Vagina (tissue), 2 donors: ENCODE results near the gene PIGN. TPM values are rescaled to one million over a fixed set of nuclear protein-coding genes. Genes with fewer than 3 reads are reported as not detected.

Experiments used
- DNase-seq, 2 donors: peaks; one replicate each; pipeline ENCODE4 v3.0.0-alpha.2; 2017; ENCODE audit errors: extremely low spot score in 2 of 2
- H3K27ac ChIP-seq: fragments of 200-600 bp; sonication (generic); one replicate; pipeline ENCODE4 v1.5.1; 2019
- H3K27me3 ChIP-seq: fragments of 200-600 bp; sonication (generic); one replicate; pipeline ENCODE4 v1.5.1; 2019
- H3K36me3 ChIP-seq, 2 donors: fragments of 200-600 bp; sonication (generic); one replicate each; pipeline ENCODE4 v1.5.1; 2017 to 2019
- H3K4me1 ChIP-seq: fragments of 200-600 bp; sonication (generic); one replicate; pipeline ENCODE4 v1.5.1; 2019
- H3K4me3 ChIP-seq, 2 donors: fragments of 200-600 bp; sonication (generic); 1 replicate in 1 of 2; 2 replicates in 1 of 2; pipeline ENCODE4 v1.5.1; 2016 to 2019
- H3K9me3 ChIP-seq: fragments of 200-600 bp; sonication (generic); one replicate; pipeline ENCODE4 v1.5.1; 2019
- CTCF ChIP-seq, 3 experiments: fragments of 450-650 bp in 2 of 3; fragments of 200-600 bp in 1 of 3; sonication (generic) in 1 of 3; IDR thresholded peaks; one replicate each; pipeline ENCODE4 v1.5.1; 2017 to 2019; ENCODE audit warnings: antibody characterized with exemption in 3 of 3, mild to moderate bottlenecking in 2 of 3, moderate library complexity in 2 of 3
- POLR2A ChIP-seq, 2 donors: fragments of 450-650 bp; IDR thresholded peaks; one replicate each; pipeline ENCODE4 v1.6.1; 2017; ENCODE audit warnings: antibody characterized with exemption in 2 of 2, mild to moderate bottlenecking in 2 of 2, moderate library complexity in 2 of 2
- POLR2AphosphoS5 ChIP-seq, 2 donors: sonication (generic); formaldehyde crosslinking; IDR thresholded peaks; one replicate each; pipeline ENCODE4 v1.9.0; 2017; ENCODE audit warnings: antibody characterized with exemption in 2 of 2, mild to moderate bottlenecking in 2 of 2, low read depth in 1 of 2; ENCODE audit not compliant: insufficient read depth in 1 of 2
- intact Hi-C: fragments of 100-400 bp; cut with DNase I; formaldehyde crosslinking; loops from one replicate; pipeline ENCODE4 v1.15.1; 2023
- total RNA-seq: library from RNA; depleted of rRNA; stranded (reverse); fragments of >200 nt; gene quantifications from one replicate; pipeline ENCODE4 v1.2.3, GENCODE V29; 2016

The PIGN gene
- total RNA-seq, 1 donor from 2014 or later = 34.4 TPM

- Histone ChIP-seq H3K27me3 (no peaks in the 10 kb centered on the region), H3K4me1 (no peaks in the 10 kb centered on the region), H3K9me3 (no peaks in the 10 kb centered on the region), H3K36me3 (peaks cover 0 to 4% of the 10 kb centered on the region in 2 donors), H3K27ac (no peak overlapping the region), H3K4me3 (no peak overlapping the region)
- no peak for DNase-seq
- no peak for TF ChIP-seq CTCF (IDR thresholded peaks at IDR 0.05)
- no peak for TF ChIP-seq POLR2AphosphoS5 (IDR thresholded peaks at IDR 0.05; ENCODE audit: insufficient read depth in 1 of 2, low read depth in 1 of 2)
- no peak for TF ChIP-seq POLR2A (IDR thresholded peaks at IDR 0.05)
- intact Hi-C loops = no loop called here
Observed at GRCh38 chr18:62106271-62106670, 80.6 kb downstream of the PIGN start.

GRCh38 chr18:62105376-62105775, 81.5 kb downstream of the PIGN start:
- TF ChIP-seq POLR2AphosphoS5 (IDR thresholded peaks at IDR 0.05; ENCODE audit: insufficient read depth in 1 of 2, low read depth in 1 of 2) (no peak), POLR2A (IDR thresholded peaks at IDR 0.05) (no peak)
- no peak overlapping the region for H3K4me3 ChIP-seq
- no peak overlapping the region for H3K27ac ChIP-seq
- intact Hi-C loops = no loop called here
- no peaks in the 10 kb centered on the region for H3K9me3 ChIP-seq
- peaks cover 0 to 4% of the 10 kb centered on the region in 2 donors for H3K36me3 ChIP-seq
- no peaks in the 10 kb centered on the region for H3K27me3 ChIP-seq
- no peak for DNase-seq
- H3K4me1 ChIP-seq = no peaks in the 10 kb centered on the region

- TF ChIP-seq POLR2AphosphoS5 (IDR thresholded peaks at IDR 0.05; ENCODE audit: insufficient read depth in 1 of 2, low read depth in 1 of 2) (no peak), CTCF (IDR thresholded peaks at IDR 0.05) (no peak), POLR2A (IDR thresholded peaks at IDR 0.05) (no peak)
Observed at GRCh38 chr18:62102221-62102620, 84.6 kb downstream of the PIGN start.

GRCh38 chr18:62101321-62101721, 85.5 kb downstream of the PIGN start:
- H3K27ac ChIP-seq = no peak overlapping the region
- no peaks in the 10 kb centered on the region for H3K27me3 ChIP-seq
- intact Hi-C loops = no loop called here
- no peak overlapping the region for H3K4me3 ChIP-seq
- H3K36me3 ChIP-seq = peaks cover 0 to 16% of the 10 kb centered on the region in 2 donors
- TF ChIP-seq POLR2AphosphoS5 (IDR thresholded peaks at IDR 0.05; ENCODE audit: insufficient read depth in 1 of 2, low read depth in 1 of 2) = no peak
- no peak for TF ChIP-seq POLR2A (IDR thresholded peaks at IDR 0.05)
- TF ChIP-seq CTCF (IDR thresholded peaks at IDR 0.05) = no peak
- H3K9me3 ChIP-seq = no peaks in the 10 kb centered on the region
- no peak for DNase-seq
- H3K4me1 ChIP-seq = no peaks in the 10 kb centered on the region

More at GRCh38 chr18:62102221-62102620, 84.6 kb downstream of the PIGN start:
- DNase-seq = no peak
- no peaks in the 10 kb centered on the region for H3K27me3 ChIP-seq
- peaks cover 0 to 16% of the 10 kb centered on the region in 2 donors for H3K36me3 ChIP-seq
- intact Hi-C loops = no loop called here
- no peaks in the 10 kb centered on the region for H3K9me3 ChIP-seq
- H3K27ac ChIP-seq = no peak overlapping the region
- H3K4me3 ChIP-seq = no peak overlapping the region
- H3K4me1 ChIP-seq = no peaks in the 10 kb centered on the region

- H3K9me3 ChIP-seq = no peaks in the 10 kb centered on the region
- H3K36me3 ChIP-seq = peaks cover 0 to 16% of the 10 kb centered on the region in 2 donors
- no peak for DNase-seq
- no peaks in the 10 kb centered on the region for H3K27me3 ChIP-seq
- intact Hi-C loops = no loop called here
- no peak for TF ChIP-seq POLR2A (IDR thresholded peaks at IDR 0.05)
- no peak for TF ChIP-seq CTCF (IDR thresholded peaks at IDR 0.05)
- no peak for TF ChIP-seq POLR2AphosphoS5 (IDR thresholded peaks at IDR 0.05; ENCODE audit: insufficient read depth in 1 of 2, low read depth in 1 of 2)
- H3K4me1 ChIP-seq = no peaks in the 10 kb centered on the region
- no peak overlapping the region for H3K27ac ChIP-seq
- no peak overlapping the region for H3K4me3 ChIP-seq
Observed at GRCh38 chr18:62098960-62099359, 87.9 kb downstream of the PIGN start.
